GM12878 (cell line): Measurements from ENCODE around the gene RASAL3. TPM values are rescaled to one million over a fixed set of nuclear protein-coding genes. Genes with fewer than 3 reads are reported as not detected.

Experiments used
- ASH2L ChIP-seq: fragments of 300-600, 200-600 bp; sonication (generic); IDR thresholded peaks from 2 replicates; pipeline ENCODE4 v1.6.1; 2017; ENCODE audit warnings: low read depth, mild to moderate bottlenecking, borderline replicate concordance
- BCL11A ChIP-seq: IDR thresholded peaks from 2 replicates; pipeline ENCODE4 v1.6.1; 2011; ENCODE audit warnings: low read depth, low read length
- CBX5 ChIP-seq: sonication (generic); IDR thresholded peaks from 2 replicates; pipeline ENCODE4 v1.6.1; 2016; ENCODE audit warnings: low read depth, moderate library complexity, mild to moderate bottlenecking, inconsistent platforms
- FOS ChIP-seq: IDR thresholded peaks from 3 replicates; pipeline ENCODE4 v1.6.1; 2011; ENCODE audit warnings: borderline replicate concordance; ENCODE audit not compliant: insufficient read length; ENCODE audit errors: extremely low read depth
- FOXK2 ChIP-seq: fragments of 450-650 bp; IDR thresholded peaks from 2 replicates; pipeline ENCODE4 v1.6.1; 2017; ENCODE audit warnings: mild to moderate bottlenecking, moderate library complexity
- FOXM1 ChIP-seq: IDR thresholded peaks from 2 replicates; pipeline ENCODE4 v1.6.1; 2012; ENCODE audit warnings: low read depth, mild to moderate bottlenecking, inconsistent platforms, low read length, moderate library complexity
- HDAC2 ChIP-seq: fragments of 200-600 bp; sonication (generic); IDR thresholded peaks from 2 replicates; pipeline ENCODE4 v1.6.1; 2017
- HDGF ChIP-seq: fragments of 450-650 bp; IDR thresholded peaks from 2 replicates; pipeline ENCODE4 v1.6.1; 2016; ENCODE audit warnings: antibody characterized with exemption
- JUND ChIP-seq: IDR thresholded peaks from 2 replicates; pipeline ENCODE4 v1.6.1; 2012; ENCODE audit warnings: low read depth, mild to moderate bottlenecking, low read length, improper control_type of control experiment, moderate library complexity
- MYC ChIP-seq: IDR thresholded peaks from 2 replicates; pipeline ENCODE4 v1.6.1; 2011; ENCODE audit warnings: mild to moderate bottlenecking, low read length, moderate library complexity, inconsistent platforms; ENCODE audit not compliant: insufficient read depth, insufficient replicate concordance, insufficient read length, severe bottlenecking
- NFXL1 ChIP-seq: fragments of 450-650 bp; IDR thresholded peaks from 2 replicates; pipeline ENCODE4 v1.6.1; 2017; ENCODE audit warnings: antibody characterized with exemption, mild to moderate bottlenecking, borderline replicate concordance
- NR2C1 ChIP-seq: fragments of 450-650 bp; IDR thresholded peaks from 2 replicates; pipeline ENCODE4 v1.6.1; 2017; ENCODE audit warnings: antibody characterized with exemption, mild to moderate bottlenecking, moderate library complexity
- PAX5 ChIP-seq: IDR thresholded peaks from 2 replicates; pipeline ENCODE4 v1.6.1; 2011; ENCODE audit warnings: low read depth, low read length, borderline replicate concordance
- POLR2A ChIP-seq: IDR thresholded peaks from 2 replicates; pipeline ENCODE4 v1.6.1; 2011; ENCODE audit warnings: low read depth, mild to moderate bottlenecking, low read length
- RAD51 ChIP-seq: fragments of 450-650 bp; IDR thresholded peaks from 2 replicates; pipeline ENCODE4 v1.6.1; 2016; ENCODE audit warnings: moderate library complexity, mild to moderate bottlenecking, inconsistent platforms
- RBBP5 ChIP-seq: fragments of 200-600 bp; sonication (generic); conservative IDR thresholded peaks from 2 replicates; pipeline ENCODE4 v1.6.1; 2016
- SMAD1 ChIP-seq: fragments of 450-650 bp; IDR thresholded peaks from 2 replicates; pipeline ENCODE4 v1.6.1; 2018; ENCODE audit warnings: mild to moderate bottlenecking, low read depth; ENCODE audit not compliant: partially characterized antibody
- SRF ChIP-seq, 2 experiments: IDR thresholded peaks; 2 replicates each; pipeline ENCODE4 v1.6.1; 2011; ENCODE audit warnings: low read depth in 2 of 2, low read length in 2 of 2, mild to moderate bottlenecking in 1 of 2, moderate library complexity in 1 of 2
- STAT1 ChIP-seq: fragments of 450-650 bp; conservative IDR thresholded peaks from 2 replicates; pipeline ENCODE4 v1.6.1; 2014; ENCODE audit warnings: antibody characterized with exemption, mild to moderate bottlenecking
- STAT3 ChIP-seq: IDR thresholded peaks from 2 replicates; pipeline ENCODE4 v1.6.1; 2011; ENCODE audit warnings: low read depth, low read length, improper control_type of control experiment
- SUZ12 ChIP-seq: fragments of 200-600 bp; sonication (generic); IDR thresholded peaks from one replicate; pipeline ENCODE4 v1.6.1; 2018; ENCODE audit warnings: antibody characterized with exemption, mild to moderate bottlenecking; ENCODE audit not compliant: unreplicated experiment
- TCF7 ChIP-seq: IDR thresholded peaks from 2 replicates; pipeline ENCODE4 v1.6.1; 2014; ENCODE audit warnings: antibody characterized with exemption, borderline replicate concordance
- ZBED1 ChIP-seq: IDR thresholded peaks from 2 replicates; pipeline ENCODE4 v1.6.1; 2016; ENCODE audit warnings: borderline replicate concordance
- ZNF217 ChIP-seq: fragments of 450-650 bp; IDR thresholded peaks from 2 replicates; pipeline ENCODE4 v1.6.1; 2017; ENCODE audit warnings: antibody characterized with exemption, mild to moderate bottlenecking
- ZNF24 ChIP-seq: fragments of 450-650 bp; IDR thresholded peaks from 2 replicates; pipeline ENCODE4 v1.6.1; 2017; ENCODE audit warnings: antibody characterized with exemption, mild to moderate bottlenecking
- ZNF274 ChIP-seq: IDR thresholded peaks from one replicate; pipeline ENCODE4 v1.8.0; 2011; ENCODE audit not compliant: insufficient read length, insufficient read depth
- polyA plus RNA-seq, 11 experiments: library from polyadenylated mRNA; depleted of rRNA in 4 of 11; unstranded in 6 of 11; stranded (reverse) in 5 of 11; fragments of >200 nt; fragmentation: Nextera tagmentation in 4 of 11; fragmentation: Illumina TruSeq in 1 of 11; extraction: Ambion mirVana in 4 of 11; extraction: Trizol in 1 of 11; gene quantifications; 1 replicate in 1 of 11; 2 replicates in 10 of 11; pipeline versions ENCODE4 v1.2.1 to v1.2.3, GENCODE V29; 2011 to 2016; ENCODE audit warnings: inconsistent platforms in 2 of 11, missing spikeins in 2 of 11, low read depth in 1 of 11
- total RNA-seq, 4 experiments: library from RNA; depleted of rRNA in 3 of 4; stranded (reverse); fragments of >200 nt in 3 of 4; fragmentation: Illumina TruSeq in 1 of 4; extraction: Trizol in 1 of 4; gene quantifications; 2 replicates each; pipeline versions ENCODE4 v1.2.1 to v1.2.3, GENCODE V29; 2013 to 2021
- TF ChIP-seq, protein P1 (sequence below): IDR thresholded peaks from 2 replicates; pipeline ENCODE4 v1.6.1; 2011; ENCODE audit warnings: low read depth, low read length, improper control_type of control experiment, borderline replicate concordance
- TF ChIP-seq, protein P2 (sequence below): fragments of 450-650 bp; formaldehyde crosslinking; IDR thresholded peaks from 2 replicates; pipeline ENCODE4 v1.4.0; 2022; ENCODE audit warnings: mild to moderate bottlenecking, moderate library complexity

RASAL3 gene
- total and polyA plus RNA-seq, 10 of the 15 experiments (the other 5 are each of a cell fraction or from before 2014, with no cell fraction given), result 1.7 to 81.3 (median 23.2) TPM

DNA sequence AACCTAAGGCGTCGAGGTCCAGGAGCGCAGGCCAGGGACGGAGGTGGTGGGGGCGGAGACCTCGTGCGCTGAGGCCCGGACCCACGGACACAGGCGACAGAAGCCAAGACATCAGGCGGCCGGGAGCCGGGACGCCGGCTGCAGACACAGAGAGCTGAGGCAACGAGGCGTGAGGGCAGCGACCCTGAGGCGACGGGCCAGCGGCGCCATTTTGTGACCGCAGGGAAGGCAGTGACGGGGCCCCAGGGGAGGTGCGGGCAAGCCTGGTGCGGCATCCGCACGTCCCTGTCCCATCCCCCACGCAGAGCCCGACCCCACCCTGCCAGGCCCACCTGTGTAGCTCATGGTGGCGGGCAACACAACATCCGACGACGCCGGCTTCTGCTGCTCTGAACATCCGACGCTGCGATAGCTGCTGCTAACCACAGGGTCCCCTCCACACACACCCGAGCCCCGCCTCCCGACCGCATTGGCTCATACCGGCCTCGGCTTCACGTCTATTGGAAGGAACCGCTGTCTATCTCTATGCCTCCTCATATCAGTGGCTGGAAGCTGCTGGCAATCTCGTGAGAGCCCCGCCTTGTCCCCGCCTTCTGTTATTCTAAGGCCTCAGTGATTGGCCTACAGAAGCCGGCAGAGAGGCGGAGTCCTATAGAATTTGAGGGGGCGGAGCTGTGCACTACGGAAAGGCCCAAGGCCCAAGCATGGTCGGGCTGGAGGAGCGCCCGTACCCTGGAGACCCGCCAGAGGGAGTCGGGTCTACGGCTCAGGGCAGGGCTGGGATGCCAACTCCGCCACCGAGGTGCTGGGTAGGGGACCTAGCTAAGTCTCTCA is 45.5 kb downstream of the RASAL3 start, which contains the start of gene AKAP8L (continued):
- TF ChIP-seq BCL11A, result no peak
- no peak for TF ChIP-seq ZNF274
- TF ChIP-seq, protein P1, sequence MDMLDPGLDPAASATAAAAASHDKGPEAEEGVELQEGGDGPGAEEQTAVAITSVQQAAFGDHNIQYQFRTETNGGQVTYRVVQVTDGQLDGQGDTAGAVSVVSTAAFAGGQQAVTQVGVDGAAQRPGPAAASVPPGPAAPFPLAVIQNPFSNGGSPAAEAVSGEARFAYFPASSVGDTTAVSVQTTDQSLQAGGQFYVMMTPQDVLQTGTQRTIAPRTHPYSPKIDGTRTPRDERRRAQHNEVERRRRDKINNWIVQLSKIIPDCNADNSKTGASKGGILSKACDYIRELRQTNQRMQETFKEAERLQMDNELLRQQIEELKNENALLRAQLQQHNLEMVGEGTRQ, result no peak
- no peak for TF ChIP-seq ZBED1
- 0 out of 2 replicates have a peak, but pooled peaks have one; percentile 60 for TF ChIP-seq HDGF
- TF ChIP-seq CBX5, result no peak
- no peak for TF ChIP-seq ZNF24
- TF ChIP-seq, protein P2, sequence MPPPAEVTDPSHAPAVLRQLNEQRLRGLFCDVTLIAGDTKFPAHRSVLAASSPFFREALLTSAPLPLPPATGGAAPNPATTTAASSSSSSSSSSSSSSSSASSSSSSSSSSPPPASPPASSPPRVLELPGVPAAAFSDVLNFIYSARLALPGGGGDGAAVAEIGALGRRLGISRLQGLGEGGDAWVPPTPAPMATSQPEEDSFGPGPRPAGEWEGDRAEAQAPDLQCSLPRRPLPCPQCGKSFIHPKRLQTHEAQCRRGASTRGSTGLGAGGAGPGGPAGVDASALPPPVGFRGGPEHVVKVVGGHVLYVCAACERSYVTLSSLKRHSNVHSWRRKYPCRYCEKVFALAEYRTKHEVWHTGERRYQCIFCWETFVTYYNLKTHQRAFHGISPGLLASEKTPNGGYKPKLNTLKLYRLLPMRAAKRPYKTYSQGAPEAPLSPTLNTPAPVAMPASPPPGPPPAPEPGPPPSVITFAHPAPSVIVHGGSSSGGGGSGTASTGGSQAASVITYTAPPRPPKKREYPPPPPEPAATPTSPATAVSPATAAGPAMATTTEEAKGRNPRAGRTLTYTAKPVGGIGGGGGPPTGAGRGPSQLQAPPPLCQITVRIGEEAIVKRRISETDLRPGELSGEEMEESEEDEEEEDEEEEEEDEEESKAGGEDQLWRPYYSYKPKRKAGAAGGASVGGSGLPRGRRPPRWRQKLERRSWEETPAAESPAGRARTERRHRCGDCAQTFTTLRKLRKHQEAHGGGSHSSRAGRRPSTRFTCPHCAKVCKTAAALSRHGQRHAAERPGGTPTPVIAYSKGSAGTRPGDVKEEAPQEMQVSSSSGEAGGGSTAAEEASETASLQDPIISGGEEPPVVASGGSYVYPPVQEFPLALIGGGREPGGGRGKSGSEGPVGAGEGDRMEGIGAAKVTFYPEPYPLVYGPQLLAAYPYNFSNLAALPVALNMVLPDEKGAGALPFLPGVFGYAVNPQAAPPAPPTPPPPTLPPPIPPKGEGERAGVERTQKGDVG (CRISPR knock-in tag), result no peak
- TF ChIP-seq NR2C1, result no peak; the same call in 1 of the 2 replicates
- TF ChIP-seq ASH2L, result no peak
- no peak; the same call in 1 of the 2 replicates for TF ChIP-seq FOXM1
- TF ChIP-seq SMAD1, result no peak
- TF ChIP-seq FOXK2, result no peak
- no peak for TF ChIP-seq HDAC2
- TF ChIP-seq PAX5, result peak; percentile 68
- TF ChIP-seq MYC, result peak; percentile 35
- TF ChIP-seq TCF7, result no peak
- 0 out of 2 replicates have a peak, but pooled peaks have one; percentile 73 for TF ChIP-seq STAT1
- TF ChIP-seq SRF (IDR thresholded peaks at IDR 0.05; ENCODE audit: low read depth in 2 of 2, low read length in 2 of 2), result peak in 1 of 2 experiments; percentile 69; a peak in 2 of 4 replicates
- TF ChIP-seq JUND, result no peak
- TF ChIP-seq RBBP5, result no peak
- no peak for TF ChIP-seq NFXL1
- TF ChIP-seq STAT3, result no peak
- no peak for TF ChIP-seq SUZ12
- no peak for TF ChIP-seq RAD51
- TF ChIP-seq FOS, result peak; percentile 99
- TF ChIP-seq POLR2A, result peak; percentile 97
- no peak for TF ChIP-seq ZNF217
